ENCODE data around the gene PDZD2.

GRCh38 chr5:31898036-31898632 is 259.2 kb downstream of the PDZD2 start:
- TF ChIP-seq, protein P1, sequence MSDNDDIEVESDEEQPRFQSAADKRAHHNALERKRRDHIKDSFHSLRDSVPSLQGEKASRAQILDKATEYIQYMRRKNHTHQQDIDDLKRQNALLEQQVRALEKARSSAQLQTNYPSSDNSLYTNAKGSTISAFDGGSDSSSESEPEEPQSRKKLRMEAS (IDR thresholded peaks at IDR 0.05; ENCODE audit: insufficient read depth, insufficient read length): no peak
- TF ChIP-seq, protein P2, sequence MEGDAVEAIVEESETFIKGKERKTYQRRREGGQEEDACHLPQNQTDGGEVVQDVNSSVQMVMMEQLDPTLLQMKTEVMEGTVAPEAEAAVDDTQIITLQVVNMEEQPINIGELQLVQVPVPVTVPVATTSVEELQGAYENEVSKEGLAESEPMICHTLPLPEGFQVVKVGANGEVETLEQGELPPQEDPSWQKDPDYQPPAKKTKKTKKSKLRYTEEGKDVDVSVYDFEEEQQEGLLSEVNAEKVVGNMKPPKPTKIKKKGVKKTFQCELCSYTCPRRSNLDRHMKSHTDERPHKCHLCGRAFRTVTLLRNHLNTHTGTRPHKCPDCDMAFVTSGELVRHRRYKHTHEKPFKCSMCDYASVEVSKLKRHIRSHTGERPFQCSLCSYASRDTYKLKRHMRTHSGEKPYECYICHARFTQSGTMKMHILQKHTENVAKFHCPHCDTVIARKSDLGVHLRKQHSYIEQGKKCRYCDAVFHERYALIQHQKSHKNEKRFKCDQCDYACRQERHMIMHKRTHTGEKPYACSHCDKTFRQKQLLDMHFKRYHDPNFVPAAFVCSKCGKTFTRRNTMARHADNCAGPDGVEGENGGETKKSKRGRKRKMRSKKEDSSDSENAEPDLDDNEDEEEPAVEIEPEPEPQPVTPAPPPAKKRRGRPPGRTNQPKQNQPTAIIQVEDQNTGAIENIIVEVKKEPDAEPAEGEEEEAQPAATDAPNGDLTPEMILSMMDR (IDR thresholded peaks at IDR 0.05; ENCODE audit: extremely low read depth in 1 of 2, insufficient read depth in 1 of 2, low read depth in 1 of 2, low read length in 2 of 2): no peak
- TF ChIP-seq POLR2AphosphoS5 (IDR thresholded peaks at IDR 0.05; ENCODE audit: insufficient read depth, low read depth, low read length) (no peak), POLR2A (IDR thresholded peaks at IDR 0.05; ENCODE audit: low read depth, low read length) (no peak), EZH2 (IDR thresholded peaks at IDR 0.05; ENCODE audit: borderline replicate concordance, low read depth, low read length, severe bottlenecking) (no peak), MYC (IDR thresholded peaks at IDR 0.05; ENCODE audit: low read depth, low read length) (no peak), FOS (IDR thresholded peaks at IDR 0.05; ENCODE audit: borderline replicate concordance, insufficient read depth, low read length) (no peak)

Measured in endothelial cell of umbilical vein (primary cell).